ENCODE data around the gene TBC1D22A.

DNA sequence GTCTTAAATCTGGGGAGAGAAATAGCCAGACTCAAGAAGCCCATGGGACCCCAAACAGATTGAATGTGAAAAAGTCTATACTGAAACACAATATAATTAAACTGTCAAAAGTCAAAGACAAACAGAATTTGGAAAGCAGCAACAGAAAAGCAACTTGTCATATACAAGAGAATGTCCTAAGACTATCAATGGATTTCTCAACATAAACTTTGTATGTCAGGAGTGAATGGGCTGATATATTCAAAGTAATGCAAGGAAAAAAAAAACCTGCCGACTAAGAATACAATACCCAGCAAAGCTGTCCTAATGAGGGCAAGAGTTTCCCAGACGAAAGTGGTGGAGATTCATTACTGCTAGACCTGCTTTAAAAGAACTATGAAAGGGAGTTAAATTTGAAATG is 73.2 kb downstream of the TBC1D22A start:
- TF ChIP-seq, protein P1, sequence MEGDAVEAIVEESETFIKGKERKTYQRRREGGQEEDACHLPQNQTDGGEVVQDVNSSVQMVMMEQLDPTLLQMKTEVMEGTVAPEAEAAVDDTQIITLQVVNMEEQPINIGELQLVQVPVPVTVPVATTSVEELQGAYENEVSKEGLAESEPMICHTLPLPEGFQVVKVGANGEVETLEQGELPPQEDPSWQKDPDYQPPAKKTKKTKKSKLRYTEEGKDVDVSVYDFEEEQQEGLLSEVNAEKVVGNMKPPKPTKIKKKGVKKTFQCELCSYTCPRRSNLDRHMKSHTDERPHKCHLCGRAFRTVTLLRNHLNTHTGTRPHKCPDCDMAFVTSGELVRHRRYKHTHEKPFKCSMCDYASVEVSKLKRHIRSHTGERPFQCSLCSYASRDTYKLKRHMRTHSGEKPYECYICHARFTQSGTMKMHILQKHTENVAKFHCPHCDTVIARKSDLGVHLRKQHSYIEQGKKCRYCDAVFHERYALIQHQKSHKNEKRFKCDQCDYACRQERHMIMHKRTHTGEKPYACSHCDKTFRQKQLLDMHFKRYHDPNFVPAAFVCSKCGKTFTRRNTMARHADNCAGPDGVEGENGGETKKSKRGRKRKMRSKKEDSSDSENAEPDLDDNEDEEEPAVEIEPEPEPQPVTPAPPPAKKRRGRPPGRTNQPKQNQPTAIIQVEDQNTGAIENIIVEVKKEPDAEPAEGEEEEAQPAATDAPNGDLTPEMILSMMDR (IDR thresholded peaks at IDR 0.05; ENCODE audit: low read length), result no peak
- no peak for TF ChIP-seq EZH2 (optimal IDR thresholded peaks at IDR 0.05; ENCODE audit: low read depth, low read length)
